GM18517 (cell line): ENCODE data around the gene BCKDHB.
"Not testable (repeated sequence)": the region's sequence is repeated elsewhere in the genome, so short reads cannot be mapped to it uniquely, and the experiment has no call there.

ENCODE experiments used
- ATAC-seq: cut with Tn5 transposase; IDR thresholded peaks from one replicate; pipeline ENCODE4 v1.9.1; 2021; ENCODE audit warnings: mild to moderate bottlenecking, moderate library complexity; ENCODE audit not compliant: unreplicated experiment

The BCKDHB gene

DNA sequence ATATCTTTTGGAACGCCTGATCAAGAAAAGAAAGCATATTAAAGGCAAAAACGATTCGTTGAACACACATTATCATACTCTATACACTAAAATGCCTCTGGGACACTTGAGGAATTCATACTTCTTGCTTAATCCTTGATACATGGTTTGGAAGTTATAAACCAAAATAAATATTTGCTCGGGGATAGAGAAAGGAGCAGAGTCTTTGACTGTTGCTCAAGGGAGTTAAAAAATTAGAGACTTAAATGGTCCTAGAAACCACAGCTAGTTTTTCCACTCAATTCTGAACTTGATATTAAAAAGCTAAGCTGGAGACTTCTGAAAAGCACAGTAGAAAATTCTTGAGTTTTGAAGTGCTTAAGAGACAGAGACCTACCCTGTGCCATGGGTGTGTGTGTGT, 98.9 kb downstream of the BCKDHB start:
- no peak for ATAC-seq

DNA sequence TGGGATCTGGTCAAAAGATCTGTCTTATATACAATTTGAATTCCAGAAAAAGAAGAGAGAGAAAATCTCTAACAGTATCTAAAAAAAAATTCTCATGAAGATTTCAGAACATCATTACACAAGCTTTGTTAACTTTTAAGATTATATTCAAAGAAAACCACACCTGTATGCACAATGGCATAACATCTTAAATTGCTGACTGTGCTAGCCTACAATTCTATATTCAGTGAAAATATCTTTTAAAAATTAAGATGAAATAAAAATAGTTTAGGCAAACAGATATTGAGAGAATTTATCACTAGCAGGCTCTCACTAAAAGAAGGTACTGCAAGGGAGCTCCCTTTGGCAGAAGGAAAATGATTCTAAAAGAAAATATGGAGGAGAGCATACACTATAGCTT, 100.3 kb downstream of the BCKDHB start:
- no peak for ATAC-seq

GRCh38 chr6:80209430-80209829, 103.0 kb downstream of the BCKDHB start:
- ATAC-seq, result peak; percentile 61

DNA sequence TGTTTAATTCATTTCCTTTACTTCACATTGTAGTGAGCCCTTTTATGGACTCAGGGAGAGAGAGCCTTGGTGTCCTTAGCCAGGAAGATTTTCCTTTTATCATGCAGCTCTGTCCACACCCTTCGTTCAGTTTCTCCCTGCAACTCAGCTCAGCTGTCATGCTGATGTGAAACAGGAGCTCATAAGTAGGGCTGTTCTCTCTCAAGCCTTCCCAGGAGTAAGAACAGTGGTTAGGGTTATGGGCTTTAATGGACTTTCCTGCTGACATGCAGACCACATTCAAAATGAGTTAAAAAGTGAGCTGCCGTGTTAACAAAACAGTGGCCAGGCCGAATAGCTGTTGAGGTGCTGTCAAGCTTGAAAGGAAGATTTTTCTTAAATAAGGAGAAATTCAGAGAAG, 104.1 kb downstream of the BCKDHB start:
- ATAC-seq, result no peak

GRCh38 chr6:80211286-80211685, 104.8 kb downstream of the BCKDHB start:
- ATAC-seq, result no peak

GRCh38 chr6:80211890-80212289, 105.4 kb downstream of the BCKDHB start:
- ATAC-seq, result not testable (repeated sequence)

DNA sequence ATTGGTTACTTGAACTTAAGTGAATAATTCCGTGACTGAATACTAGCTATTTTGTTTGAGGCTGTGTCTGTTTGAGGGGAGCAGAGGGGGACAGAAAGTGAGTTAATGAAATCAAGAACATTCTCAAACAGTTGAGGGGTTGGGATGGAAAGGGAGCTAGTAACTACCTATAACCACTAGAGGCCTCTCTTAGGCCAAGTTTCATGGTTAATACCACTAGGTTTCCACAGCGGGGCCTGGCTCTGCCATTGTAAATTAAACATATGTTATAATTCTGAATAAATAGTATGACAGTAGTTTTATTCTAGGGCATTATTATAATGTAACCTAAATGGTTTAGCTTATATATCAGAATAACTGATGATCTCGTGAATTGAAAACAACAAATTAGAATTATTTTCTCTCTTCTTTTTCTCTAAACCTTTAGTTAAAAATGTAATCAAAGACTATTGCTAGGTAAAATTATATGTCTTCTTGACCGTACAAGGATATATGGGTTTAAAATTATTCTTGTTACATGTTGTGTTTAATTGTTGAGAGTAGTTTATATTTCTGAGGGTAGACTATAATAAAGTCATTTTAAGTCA, 108.1 kb downstream of the BCKDHB start:
- peak; percentile 92 for ATAC-seq

DNA sequence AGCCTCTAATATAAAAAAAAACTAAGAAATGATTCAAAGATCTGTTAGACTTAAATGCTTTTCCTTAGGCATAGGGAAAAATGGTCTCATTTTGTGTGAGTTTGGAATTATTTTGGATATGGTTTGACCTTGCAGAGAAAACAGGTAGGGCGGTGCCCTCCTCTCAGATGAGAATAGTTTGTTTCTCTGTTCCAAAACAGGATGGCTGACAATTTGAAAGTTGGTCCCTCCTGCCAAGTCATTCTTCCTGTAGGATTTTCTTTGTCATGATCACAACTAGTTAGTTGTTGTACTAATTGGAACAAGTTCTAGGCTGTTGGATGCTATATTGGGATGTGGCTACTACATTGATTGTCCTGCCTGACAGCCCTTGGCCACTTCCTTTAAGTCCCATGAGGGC, 108.6 kb downstream of the BCKDHB start:
- ATAC-seq, result no peak

DNA sequence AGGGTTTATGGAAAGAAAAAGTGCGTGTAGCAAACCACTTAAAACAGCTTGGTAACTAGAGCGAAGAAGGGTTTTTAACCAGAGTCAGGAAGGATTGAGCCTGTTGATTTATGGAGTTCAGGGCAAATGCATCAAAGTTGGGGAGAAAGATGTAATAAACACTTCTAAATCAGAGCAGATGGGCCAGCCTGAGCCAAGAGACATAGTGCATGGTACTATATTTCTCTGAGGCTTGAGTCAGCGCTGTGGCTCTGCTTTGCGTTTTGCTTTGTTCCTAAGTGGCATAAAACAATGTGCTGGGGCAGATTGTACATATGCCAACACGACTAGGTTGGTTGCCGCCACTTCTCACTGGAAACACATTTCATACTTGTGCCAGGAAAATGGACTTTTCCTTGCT, 111.3 kb downstream of the BCKDHB start:
- no peak for ATAC-seq

GRCh38 chr6:80223743-80224212, 117.3 kb downstream of the BCKDHB start:
- ATAC-seq, result no peak

- ATAC-seq, result no peak
Observed at GRCh38 chr6:80226151-80226550, 119.7 kb downstream of the BCKDHB start.

- ATAC-seq, result no peak
Observed at GRCh38 chr6:80226699-80227098, 120.2 kb downstream of the BCKDHB start.

DNA sequence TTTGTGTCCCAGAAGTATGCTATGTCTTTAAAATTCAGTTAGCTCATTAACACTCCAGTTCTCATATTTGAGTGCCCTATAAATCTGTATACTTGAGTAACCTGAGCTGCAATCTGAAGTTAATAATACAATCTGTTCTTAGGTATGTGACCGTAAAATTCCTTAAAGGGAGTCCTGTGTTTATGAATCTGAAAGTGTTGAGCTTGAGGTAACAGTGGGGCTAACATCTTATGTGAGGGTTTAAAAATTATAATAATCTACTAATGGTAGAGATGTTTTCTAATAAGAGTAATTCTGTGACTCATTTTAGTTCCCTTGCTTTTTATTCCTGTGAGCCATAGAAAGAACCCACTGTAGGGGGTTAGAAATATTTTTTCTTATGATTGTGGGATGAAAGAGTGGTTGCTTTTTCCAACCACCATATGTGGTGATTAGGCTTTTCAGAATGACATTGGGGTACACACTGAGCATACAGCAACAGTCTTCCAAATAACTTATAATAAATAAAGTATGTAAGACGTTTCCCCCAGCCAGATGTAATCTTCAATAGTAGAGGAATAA, 121.2 kb downstream of the BCKDHB start:
- no peak for ATAC-seq

- ATAC-seq, result no peak
Observed at GRCh38 chr6:80233262-80233661, 126.8 kb downstream of the BCKDHB start.

DNA sequence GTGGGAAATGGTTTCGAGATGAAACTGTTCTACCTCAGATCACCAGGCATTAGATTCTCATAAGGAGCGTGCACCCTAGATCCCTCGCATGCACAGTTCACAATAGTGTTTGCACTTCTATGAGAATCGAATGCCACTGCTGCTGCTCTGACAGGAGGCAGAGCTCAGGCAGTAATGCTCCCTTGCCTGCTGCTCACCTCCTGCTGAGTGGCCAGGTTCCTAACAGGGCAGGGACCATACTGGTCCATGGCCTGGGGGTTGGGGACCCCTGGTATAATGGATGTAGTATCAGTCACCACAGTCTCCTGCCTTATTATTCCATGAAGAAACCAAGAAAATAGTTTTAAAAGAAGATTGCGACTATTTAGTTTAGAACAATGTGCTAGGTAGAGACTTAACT, 127.5 kb downstream of the BCKDHB start:
- no peak for ATAC-seq

DNA sequence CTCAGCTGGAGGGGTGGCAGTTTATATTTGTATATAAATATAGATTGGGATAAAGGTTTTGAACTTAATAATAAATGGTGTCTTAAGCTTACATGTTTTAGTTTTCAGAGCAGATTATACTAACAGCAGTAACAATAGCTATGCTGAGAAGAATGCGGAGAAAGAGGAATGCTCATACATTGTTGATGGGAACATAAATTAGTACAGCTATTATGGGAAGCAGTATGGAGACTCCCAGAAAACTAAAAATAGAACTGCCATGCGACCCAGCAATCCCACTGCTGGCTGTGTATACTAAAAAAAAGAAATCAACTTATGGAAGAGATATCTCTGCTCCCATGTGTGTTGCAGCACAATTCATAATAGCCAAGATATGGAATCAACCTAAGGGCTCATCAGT, 127.9 kb downstream of the BCKDHB start:
- ATAC-seq, result no peak

GRCh38 chr6:80234908-80235307, 128.4 kb downstream of the BCKDHB start:
- no peak for ATAC-seq

- ATAC-seq, result no peak
Observed at GRCh38 chr6:80235647-80236046, 129.2 kb downstream of the BCKDHB start.

GRCh38 chr6:80238754-80239153, 132.3 kb downstream of the BCKDHB start:
- not testable (repeated sequence) for ATAC-seq

DNA sequence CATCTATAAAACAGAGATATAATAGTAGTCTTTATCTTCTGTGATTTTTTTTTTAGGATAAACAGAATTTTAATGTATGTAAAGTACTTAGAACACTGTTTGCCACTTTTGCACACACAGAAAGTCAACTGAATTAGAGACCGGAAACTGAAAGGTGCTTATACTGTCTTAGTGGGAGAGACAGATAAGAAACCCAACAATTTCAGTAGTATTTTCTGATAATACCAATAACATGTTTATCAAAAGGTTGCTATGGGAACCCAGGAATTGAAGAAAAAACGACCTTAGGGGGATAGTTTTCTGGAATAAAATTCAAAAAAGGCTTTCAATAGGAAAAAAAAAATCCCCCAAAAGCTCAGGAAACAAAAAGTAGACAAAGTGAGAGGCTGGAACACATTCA, 138.6 kb downstream of the BCKDHB start:
- no peak for ATAC-seq

- no peak for ATAC-seq
Observed at GRCh38 chr6:80249897-80250296, 143.4 kb downstream of the BCKDHB start.

- no peak for ATAC-seq
Observed at GRCh38 chr6:80250391-80250997, 144.0 kb downstream of the BCKDHB start.

- no peak for ATAC-seq
Observed at GRCh38 chr6:80251321-80251720, 144.8 kb downstream of the BCKDHB start.
